ENCODE data around the gene PTPRG. TPM values are rescaled to one million over a fixed set of nuclear protein-coding genes. Genes with fewer than 3 reads are reported as not detected.

The PTPRG gene
- total RNA-seq, 4 donors from 2014 or later, result 21.1 to 54.2 (median 30.6) TPM

DNA sequence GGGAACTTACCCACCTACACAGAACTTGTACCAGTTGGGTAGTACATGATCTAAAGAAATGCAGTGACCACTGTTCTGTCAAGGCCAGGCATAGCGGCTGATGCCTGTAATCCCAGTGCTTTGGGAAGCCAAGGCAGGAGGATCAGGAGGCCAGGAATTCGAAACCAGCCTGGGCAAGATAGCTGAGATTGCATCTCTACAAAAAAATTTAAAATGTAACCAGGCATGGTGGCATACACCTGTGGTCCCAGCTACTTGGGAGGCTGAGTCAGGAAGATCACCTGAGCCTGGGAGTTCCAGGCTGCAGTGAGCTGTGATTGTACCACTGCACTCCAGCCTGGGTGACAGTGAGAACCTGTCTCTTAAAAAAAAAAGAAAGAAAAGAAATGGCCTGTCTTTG lies 491.0 kb downstream of the PTPRG start:
- in situ Hi-C loops (cut with MboI; ENCODE audit: low sequenced_read_pairs in 4 of 4) (no loop called here), intact Hi-C loops (cut with DNase I; ENCODE audit: low total_unique reads) (no loop called here)
- Histone ChIP-seq H3K27ac (no peak overlapping the region), H3K4me3 (no peak overlapping the region), H3K4me1 (peaks cover 6 to 20% of the 10 kb centered on the region in 2 donors), H3K27me3 (no peaks in the 10 kb centered on the region), H3K9me3 (no peaks in the 10 kb centered on the region), H3K36me3 (no peaks in the 10 kb centered on the region)
- ATAC-seq (no peak), DNase-seq (no peak)
- TF ChIP-seq POLR2A (IDR thresholded peaks at IDR 0.05) (no peak), CTCF (IDR thresholded peaks at IDR 0.05 in 4 of 5, conservative IDR thresholded peaks at IDR 0.05 in 1 of 5) (no peak)

- intact Hi-C loops (cut with DNase I; ENCODE audit: low total_unique reads), result no loop called here
- Histone ChIP-seq H3K4me3 (no peak overlapping the region), H3K27me3 (no peaks in the 10 kb centered on the region), H3K27ac (no peak overlapping the region), H3K9me3 (no peaks in the 10 kb centered on the region), H3K4me1 (peaks cover 0 to 10% of the 10 kb centered on the region in 2 donors), H3K36me3 (no peaks in the 10 kb centered on the region)
- ATAC-seq (no peak), DNase-seq (no peak)
- in situ Hi-C loops (cut with MboI; ENCODE audit: low sequenced_read_pairs in 4 of 4), result no loop called here
- TF ChIP-seq POLR2A (IDR thresholded peaks at IDR 0.05) (no peak), CTCF (IDR thresholded peaks at IDR 0.05 in 4 of 5, conservative IDR thresholded peaks at IDR 0.05 in 1 of 5) (no peak)
These were observed 495.3 kb downstream of the PTPRG start for GRCh38 chr3:62056658-62057057.

DNA sequence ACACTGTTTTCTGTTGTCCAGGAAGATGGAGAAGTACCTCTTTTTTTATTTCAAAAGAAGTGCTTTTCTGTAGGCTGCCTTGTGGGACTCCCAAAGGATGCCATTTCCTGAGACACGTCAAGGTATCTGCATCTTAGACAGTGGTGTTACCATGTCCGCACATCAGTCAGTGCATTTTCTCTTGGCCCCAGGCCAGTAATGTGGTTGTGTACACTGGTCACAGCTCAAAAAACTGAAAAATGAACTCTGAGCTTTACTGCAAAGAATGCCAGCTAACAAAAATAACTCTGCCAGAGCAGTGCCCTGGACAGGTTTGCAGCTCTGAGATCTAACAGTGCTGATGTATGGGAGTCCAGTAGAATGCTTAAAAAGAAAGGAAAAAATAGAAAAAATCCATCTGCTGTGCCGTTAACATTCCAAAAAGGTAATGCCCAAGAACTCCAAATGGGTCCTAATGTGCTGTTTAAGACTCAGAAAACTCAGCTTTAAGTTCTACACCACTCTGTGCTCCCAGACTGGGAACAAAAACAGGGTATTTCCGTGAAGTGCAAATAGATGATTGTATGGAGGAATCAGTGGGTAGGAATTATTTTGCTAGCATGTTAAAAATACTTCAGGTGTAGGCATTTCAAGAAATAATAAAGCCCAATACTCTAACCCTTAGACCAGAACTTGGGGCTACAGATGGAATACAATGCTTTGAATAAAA lies 496.1 kb downstream of the PTPRG start:
- H3K27me3 ChIP-seq, result no peaks in the 10 kb centered on the region
- no peak overlapping the region for H3K27ac ChIP-seq
- H3K9me3 ChIP-seq, result no peaks in the 10 kb centered on the region
- no peak for ATAC-seq
- H3K4me3 ChIP-seq, result no peak overlapping the region
- in situ Hi-C loops (cut with MboI; ENCODE audit: low sequenced_read_pairs in 4 of 4), result no loop called here
- no peaks in the 10 kb centered on the region for H3K36me3 ChIP-seq
- DNase-seq, result no peak
- TF ChIP-seq POLR2A (IDR thresholded peaks at IDR 0.05), result no peak
- no peak for TF ChIP-seq CTCF (IDR thresholded peaks at IDR 0.05 in 4 of 5, conservative IDR thresholded peaks at IDR 0.05 in 1 of 5)
- intact Hi-C loops (cut with DNase I; ENCODE audit: low total_unique reads), result no loop called here
- peaks cover 0 to 10% of the 10 kb centered on the region in 2 donors for H3K4me1 ChIP-seq

GRCh38 chr3:62065985-62066693 lies 504.8 kb downstream of the PTPRG start:
- DNase-seq (no peak), ATAC-seq (no peak)
- no peaks in the 10 kb centered on the region for H3K9me3 ChIP-seq
- H3K4me1 ChIP-seq, result peaks cover 0 to 7% of the 10 kb centered on the region in 2 donors
- no peak overlapping the region for H3K27ac ChIP-seq
- no peaks in the 10 kb centered on the region for H3K36me3 ChIP-seq
- in situ Hi-C loops (cut with MboI; ENCODE audit: low sequenced_read_pairs in 4 of 4), result no loop called here
- H3K27me3 ChIP-seq, result no peaks in the 10 kb centered on the region
- no peak overlapping the region for H3K4me3 ChIP-seq
- intact Hi-C loops (cut with DNase I; ENCODE audit: low total_unique reads), result no loop called here
- TF ChIP-seq POLR2A (IDR thresholded peaks at IDR 0.05) (no peak), CTCF (IDR thresholded peaks at IDR 0.05 in 4 of 5, conservative IDR thresholded peaks at IDR 0.05 in 1 of 5) (no peak)
